Mesendoderm (in vitro differentiated cells): ENCODE data around the gene DES. TPM values are rescaled to one million over a fixed set of nuclear protein-coding genes. Genes with fewer than 3 reads are reported as not detected.

Source experiments
- DNase-seq: peaks from one replicate; pipeline ENCODE4 v3.0.0; 2013
- H2AK5ac ChIP-seq: 2 replicates; pipeline ENCODE4 v1.6.1; 2013; ENCODE audit warnings: low read length, inconsistent platforms
- H2BK120ac ChIP-seq: 2 replicates; pipeline ENCODE4 v1.6.1; 2013; ENCODE audit warnings: low read depth, mild to moderate bottlenecking, low read length, moderate library complexity, mixed read lengths
- H2BK15ac ChIP-seq: replicated peaks from 2 replicates; pipeline ENCODE4 v1.6.1; 2013; ENCODE audit warnings: low read depth, mild to moderate bottlenecking, moderate library complexity
- H2BK5ac ChIP-seq: 2 replicates; pipeline ENCODE4 v1.6.1; 2013; ENCODE audit warnings: low read length, inconsistent platforms
- H3K18ac ChIP-seq: 2 replicates; pipeline ENCODE4 v1.6.1; 2013; ENCODE audit warnings: mild to moderate bottlenecking, low read length, mixed read lengths
- H3K23ac ChIP-seq: one replicate; pipeline ENCODE4 v1.6.1; 2013; ENCODE audit warnings: low read length
- H3K27ac ChIP-seq: 2 replicates; pipeline ENCODE4 v1.5.1; 2013; ENCODE audit warnings: low read depth, mild to moderate bottlenecking, inconsistent platforms, low read length, moderate library complexity
- H3K27me3 ChIP-seq: 2 replicates; pipeline ENCODE4 v1.6.1; 2013; ENCODE audit warnings: low read length, control low read depth, mild to moderate bottlenecking, inconsistent platforms; ENCODE audit not compliant: insufficient read depth, poor library complexity
- H3K36me3 ChIP-seq: 2 replicates; pipeline ENCODE4 v1.6.1; 2013; ENCODE audit warnings: low read length, inconsistent platforms; ENCODE audit not compliant: control insufficient read depth, insufficient read depth
- H3K4ac ChIP-seq: one replicate; pipeline ENCODE4 v1.6.1; 2013; ENCODE audit warnings: low read depth, mild to moderate bottlenecking, low read length, moderate library complexity
- H3K4me1 ChIP-seq: 2 replicates; pipeline ENCODE4 v1.6.1; 2013; ENCODE audit warnings: low read depth, low read length, inconsistent platforms; ENCODE audit not compliant: control insufficient read depth
- H3K4me2 ChIP-seq: 2 replicates; pipeline ENCODE4 v1.6.1; 2013; ENCODE audit warnings: low read length
- H3K4me3 ChIP-seq: 2 replicates; pipeline ENCODE4 v1.5.1; 2013; ENCODE audit warnings: mild to moderate bottlenecking, low read length
- H3K56ac ChIP-seq: one replicate; pipeline ENCODE4 v1.6.1; 2013; ENCODE audit warnings: low read length
- H3K79me1 ChIP-seq: 2 replicates; pipeline ENCODE4 v1.6.1; 2013; ENCODE audit warnings: low read length, inconsistent platforms
- H3K79me2 ChIP-seq: 2 replicates; pipeline ENCODE4 v1.6.1; 2013; ENCODE audit warnings: mild to moderate bottlenecking, low read length; ENCODE audit not compliant: control insufficient read depth, insufficient read depth
- H3K9ac ChIP-seq: 2 replicates; pipeline ENCODE4 v1.6.1; 2013; ENCODE audit warnings: low read length, inconsistent platforms
- H4K5ac ChIP-seq: one replicate; pipeline ENCODE4 v1.6.1; 2013; ENCODE audit warnings: low read length
- H4K8ac ChIP-seq: one replicate; pipeline ENCODE4 v1.6.1; 2013; ENCODE audit warnings: low read depth, mild to moderate bottlenecking, control low read depth, low read length, moderate library complexity
- WGBS: extraction: QIAGEN DNeasy Blood & Tissue Kit; methylation state at CpG from one replicate; pipeline ENCODE4 v1.1.7; 2013; ENCODE audit warnings: low lambda C conversion rate, missing lambda C conversion rate; ENCODE audit not compliant: insufficient coverage; ENCODE audit errors: extremely low coverage; 5-methylcytosine and 5-hydroxymethylcytosine counted together
- polyA plus RNA-seq, 2 experiments: library from polyadenylated mRNA; stranded (reverse); fragments of 200-250 nt; gene quantifications; one replicate each; pipeline ENCODE4 v1.2.3, GENCODE V29; 2013

Gene DES
- polyA plus RNA-seq (2013, experiment 1 of 2): 3.5 TPM
- polyA plus RNA-seq (2013, experiment 2 of 2): 3.2 TPM

- peak within 1 kb of the TSS; percentile 67 for H3K56ac ChIP-seq
- H3K4me3 ChIP-seq: no peak within 1 kb of the TSS
- no peak within 1 kb of the TSS for H2BK5ac ChIP-seq
- H3K4me2 ChIP-seq: peak within 1 kb of the TSS; percentile 21
- peak within 1 kb of the TSS; percentile 34 for H3K9ac ChIP-seq
- no peaks in the 10 kb centered on the region for H3K4me1 ChIP-seq
- no peaks in the 10 kb centered on the region for H3K36me3 ChIP-seq
- peaks cover 8% of the 10 kb centered on the region for H3K27me3 ChIP-seq
- no peak within 1 kb of the TSS for H3K18ac ChIP-seq
- H3K79me1 ChIP-seq: no peaks in the 10 kb centered on the region
- whole genome bisulfite sequencing: no CpG with 5 or more reads among the region's 98 CpGs
- no peak within 1 kb of the TSS for H2BK120ac ChIP-seq
- no peak within 1 kb of the TSS for H4K8ac ChIP-seq
- no peak within 1 kb of the TSS for H4K5ac ChIP-seq
- H3K4ac ChIP-seq: no peak within 1 kb of the TSS
- H3K23ac ChIP-seq: no peak within 1 kb of the TSS
- no peak for DNase-seq
- no peak within 1 kb of the TSS for H2AK5ac ChIP-seq
- H2BK15ac ChIP-seq: no peak within 1 kb of the TSS
- H3K79me2 ChIP-seq: no peaks in the 10 kb centered on the region
- H3K27ac ChIP-seq: no peak within 1 kb of the TSS
Measured at GRCh38 chr2:219418155-219419011, at the start of gene DES. DES (plus strand) TSS chr2:219418377; CDS start chr2:219418463, 86 bp downstream.

GRCh38 chr2:219368690-219369191 is 49.4 kb upstream of the DES start:
- Histone ChIP-seq H3K4me1 (no peaks in the 10 kb centered on the region), H3K79me2 (no peaks in the 10 kb centered on the region), H3K9ac (no peak overlapping the region), H3K4ac (no peak overlapping the region), H3K27ac (no peak overlapping the region), H3K4me3 (no peak overlapping the region), H2BK5ac (no peak overlapping the region), H3K36me3 (no peaks in the 10 kb centered on the region), H4K8ac (no peak overlapping the region), H3K23ac (no peak overlapping the region), H2AK5ac (no peak overlapping the region), H3K18ac (no peak overlapping the region), H2BK120ac (no peak overlapping the region), H3K4me2 (no peak overlapping the region), H3K79me1 (no peaks in the 10 kb centered on the region), H3K27me3 (no peaks in the 10 kb centered on the region), H2BK15ac (no peak overlapping the region), H3K56ac (no peak overlapping the region), H4K5ac (no peak overlapping the region)
- WGBS: no CpG with 5 or more reads among the region's 3 CpGs
- DNase-seq: no peak

- H3K36me3 ChIP-seq: no peaks in the 10 kb centered on the region
- H4K8ac ChIP-seq: no peak overlapping the region
- no peak overlapping the region for H2BK120ac ChIP-seq
- no peak overlapping the region for H2AK5ac ChIP-seq
- no peak overlapping the region for H3K9ac ChIP-seq
- H4K5ac ChIP-seq: no peak overlapping the region
- no CpG with 5 or more reads among the region's 2 CpGs for WGBS
- no peak overlapping the region for H3K18ac ChIP-seq
- no peaks in the 10 kb centered on the region for H3K79me2 ChIP-seq
- H3K27ac ChIP-seq: no peak overlapping the region
- no peak overlapping the region for H3K4me2 ChIP-seq
- no peak for DNase-seq
- H3K4me3 ChIP-seq: no peak overlapping the region
- no peaks in the 10 kb centered on the region for H3K27me3 ChIP-seq
- no peak overlapping the region for H2BK5ac ChIP-seq
- no peak overlapping the region for H3K23ac ChIP-seq
- H3K79me1 ChIP-seq: no peaks in the 10 kb centered on the region
- no peak overlapping the region for H3K4ac ChIP-seq
- H2BK15ac ChIP-seq: no peak overlapping the region
- H3K4me1 ChIP-seq: no peaks in the 10 kb centered on the region
- H3K56ac ChIP-seq: no peak overlapping the region
Measured at GRCh38 chr2:219369447-219369861, 48.7 kb upstream of the DES start.

GRCh38 chr2:219378163-219378851 is 39.9 kb upstream of the DES start:
- no peak overlapping the region for H3K18ac ChIP-seq

GRCh38 chr2:219380926-219381325 is 37.3 kb upstream of the DES start:
- H3K56ac ChIP-seq: no peak overlapping the region
- no peak overlapping the region for H3K18ac ChIP-seq
- H3K4ac ChIP-seq: no peak overlapping the region
- H3K36me3 ChIP-seq: no peaks in the 10 kb centered on the region
- no peak overlapping the region for H4K5ac ChIP-seq
- H3K23ac ChIP-seq: no peak overlapping the region
- no peak overlapping the region for H4K8ac ChIP-seq
- H2BK15ac ChIP-seq: no peak overlapping the region
- H3K4me3 ChIP-seq: no peak overlapping the region
- H3K79me1 ChIP-seq: no peaks in the 10 kb centered on the region
- no peaks in the 10 kb centered on the region for H3K27me3 ChIP-seq
- DNase-seq: no peak
- H3K9ac ChIP-seq: no peak overlapping the region
- no peaks in the 10 kb centered on the region for H3K79me2 ChIP-seq
- no peak overlapping the region for H2AK5ac ChIP-seq
- H3K4me2 ChIP-seq: no peak overlapping the region
- H2BK120ac ChIP-seq: no peak overlapping the region
- H3K27ac ChIP-seq: no peak overlapping the region
- H2BK5ac ChIP-seq: no peak overlapping the region
- no peaks in the 10 kb centered on the region for H3K4me1 ChIP-seq

More at GRCh38 chr2:219378163-219378851, 39.9 kb upstream of the DES start:
- Histone ChIP-seq H3K4me1 (no peaks in the 10 kb centered on the region), H2BK5ac (no peak overlapping the region), H2BK120ac (no peak overlapping the region), H3K56ac (no peak overlapping the region), H3K4ac (no peak overlapping the region), H2AK5ac (no peak overlapping the region), H2BK15ac (no peak overlapping the region), H3K9ac (no peak overlapping the region), H3K4me3 (no peak overlapping the region), H3K27ac (no peak overlapping the region), H3K27me3 (no peaks in the 10 kb centered on the region), H4K5ac (no peak overlapping the region), H3K23ac (peak overlapping the region; percentile 48), H3K79me1 (no peaks in the 10 kb centered on the region), H3K79me2 (no peaks in the 10 kb centered on the region), H3K36me3 (no peaks in the 10 kb centered on the region), H4K8ac (no peak overlapping the region), H3K4me2 (no peak overlapping the region)
- no peak for DNase-seq
- WGBS: no CpG with 5 or more reads among the region's 13 CpGs
